Panc1 (cell line): ENCODE measurements around the gene HTRA3. TPM values are rescaled to one million over a fixed set of nuclear protein-coding genes. Genes with fewer than 3 reads are reported as not detected.

Source experiments
- ATAC-seq: fragments of 200-7000 bp; cut with Tn5 transposase; 2 replicates; pipeline ENCODE4 v1.9.1; 2020; ENCODE audit warnings: mild to moderate bottlenecking, moderate library complexity
- BruUV-seq: library from RNA; stranded (reverse); fragments of 400-500 nt; replicated peaks from 2 replicates; lab custom pipeline; 2021; lab: Mats Ljungman, UMichigan
- CTCF ChIA-PET: fragments of 300-600 bp; sonication (Branson Sonifier 250); formaldehyde crosslinking; loops from one replicate; lab custom pipeline; 2022; ENCODE audit warnings: antibody characterized with exemption; lab: Charles Lee
- POLR2A ChIA-PET: fragments of 300-600 bp; sonication (Branson Sonifier 250); formaldehyde crosslinking; loops from one replicate; lab custom pipeline; 2022; ENCODE audit warnings: antibody characterized with exemption; lab: Charles Lee
- DNase-seq: peaks from one replicate; pipeline ENCODE4 v3.0.0-alpha.2; 2010; ENCODE audit warnings: low read depth, low spot score
- H3K27ac ChIP-seq: 2 replicates; pipeline ENCODE4 v1.5.1; 2011; ENCODE audit warnings: mild to moderate bottlenecking, low read length, inconsistent platforms
- H3K27me3 ChIP-seq: fragments of 200-500 bp; sonication (Bioruptor generic); 2 replicates; pipeline ENCODE4 v1.6.0; 2014; ENCODE audit warnings: low read length, inconsistent platforms; ENCODE audit not compliant: control insufficient read depth, insufficient read depth
- H3K36me3 ChIP-seq: fragments of 200-500 bp; sonication (Bioruptor generic); 2 replicates; pipeline ENCODE4 v1.5.1; 2014; ENCODE audit warnings: inconsistent platforms, mild to moderate bottlenecking, low read length, moderate library complexity; ENCODE audit not compliant: control insufficient read depth, insufficient read depth
- H3K4me1 ChIP-seq: 2 replicates; pipeline ENCODE4 v1.5.1; 2011; ENCODE audit warnings: inconsistent platforms, mild to moderate bottlenecking, low read length, moderate library complexity; ENCODE audit not compliant: control insufficient read depth, insufficient read depth
- H3K4me3 ChIP-seq, 2 experiments: 2 replicates each; pipeline ENCODE4 v1.5.1; 2011 to 2012; ENCODE audit warnings: low read depth in 2 of 2, low read length in 2 of 2, mild to moderate bottlenecking in 2 of 2, inconsistent platforms in 1 of 2, moderate library complexity in 1 of 2
- H3K9me3 ChIP-seq: fragments of 200-500 bp; sonication (Bioruptor generic); 2 replicates; pipeline ENCODE4 v1.5.1; 2014; ENCODE audit warnings: low read depth, mild to moderate bottlenecking, inconsistent platforms, low read length, moderate library complexity; ENCODE audit not compliant: control insufficient read depth, insufficient read depth
- POLR2AphosphoS5 ChIP-seq: IDR thresholded peaks from 2 replicates; pipeline ENCODE4 v1.6.1; 2012; ENCODE audit warnings: mild to moderate bottlenecking, low read depth, low read length, moderate library complexity
- SIN3A ChIP-seq: IDR thresholded peaks from 2 replicates; pipeline ENCODE4 v1.6.1; 2012; ENCODE audit warnings: low read depth, mild to moderate bottlenecking, low read length, moderate library complexity, borderline replicate concordance; ENCODE audit not compliant: insufficient read depth
- TCF7L2 ChIP-seq: IDR thresholded peaks from 2 replicates; pipeline ENCODE4 v1.6.1; 2011; ENCODE audit warnings: mild to moderate bottlenecking, low read depth, low read length, inconsistent platforms
- in situ Hi-C: cut with HindIII; loops from 2 replicates; pipeline ENCODE4 v1.10.0; 2016; ENCODE audit warnings: low sequenced_read_pairs, low pct_unique_long_range_greater_than_20kb
- intact Hi-C: fragments of 100-400 bp; cut with micrococcal nuclease; formaldehyde crosslinking; loops from one replicate; pipeline ENCODE4 v1.10.0; 2022; ENCODE audit not compliant: unreplicated experiment
- total RNA-seq: library from RNA; stranded (reverse); gene quantifications from one replicate; pipeline ENCODE4 v1.2.1, GENCODE V29; 2021; ENCODE audit not compliant: unreplicated experiment
- TF ChIP-seq, protein P1 (sequence below): fragments of 450-650 bp; IDR thresholded peaks from 2 replicates; pipeline ENCODE4 v1.5.1; 2017; ENCODE audit warnings: mild to moderate bottlenecking
- TF ChIP-seq, protein P2 (sequence below), 2 experiments: IDR thresholded peaks; 2 replicates each; pipeline ENCODE4 v1.6.1; 2011 to 2012; ENCODE audit warnings: low read depth in 2 of 2, control low read depth in 1 of 2, low read length in 1 of 2, mild to moderate bottlenecking in 1 of 2, moderate library complexity in 1 of 2; ENCODE audit not compliant: insufficient read depth in 1 of 2

HTRA3 gene
- total RNA-seq, 1 experiment from 2014 or later = 0.98 TPM

DNA sequence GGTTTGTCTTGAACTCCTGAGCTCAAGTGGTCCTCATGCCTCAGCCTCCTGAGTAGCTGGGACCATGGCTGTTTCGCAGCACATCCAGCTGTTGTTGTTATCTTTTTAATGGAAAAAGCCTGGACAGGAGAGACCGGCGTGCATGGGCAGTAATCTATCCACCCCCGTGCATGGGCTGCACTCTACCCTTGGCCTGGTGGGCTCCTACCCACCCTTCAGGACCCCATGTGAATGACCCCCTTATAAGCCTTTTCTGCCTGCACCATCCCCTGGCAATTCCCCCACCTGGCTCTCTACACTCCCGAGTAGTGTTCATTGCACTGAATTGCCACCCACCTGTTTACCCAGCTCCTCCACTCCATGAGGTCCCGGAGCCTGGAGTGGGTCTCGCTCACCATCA is 18.9 kb upstream of the HTRA3 start:
- no peak for TF ChIP-seq SIN3A
- TF ChIP-seq, protein P1, sequence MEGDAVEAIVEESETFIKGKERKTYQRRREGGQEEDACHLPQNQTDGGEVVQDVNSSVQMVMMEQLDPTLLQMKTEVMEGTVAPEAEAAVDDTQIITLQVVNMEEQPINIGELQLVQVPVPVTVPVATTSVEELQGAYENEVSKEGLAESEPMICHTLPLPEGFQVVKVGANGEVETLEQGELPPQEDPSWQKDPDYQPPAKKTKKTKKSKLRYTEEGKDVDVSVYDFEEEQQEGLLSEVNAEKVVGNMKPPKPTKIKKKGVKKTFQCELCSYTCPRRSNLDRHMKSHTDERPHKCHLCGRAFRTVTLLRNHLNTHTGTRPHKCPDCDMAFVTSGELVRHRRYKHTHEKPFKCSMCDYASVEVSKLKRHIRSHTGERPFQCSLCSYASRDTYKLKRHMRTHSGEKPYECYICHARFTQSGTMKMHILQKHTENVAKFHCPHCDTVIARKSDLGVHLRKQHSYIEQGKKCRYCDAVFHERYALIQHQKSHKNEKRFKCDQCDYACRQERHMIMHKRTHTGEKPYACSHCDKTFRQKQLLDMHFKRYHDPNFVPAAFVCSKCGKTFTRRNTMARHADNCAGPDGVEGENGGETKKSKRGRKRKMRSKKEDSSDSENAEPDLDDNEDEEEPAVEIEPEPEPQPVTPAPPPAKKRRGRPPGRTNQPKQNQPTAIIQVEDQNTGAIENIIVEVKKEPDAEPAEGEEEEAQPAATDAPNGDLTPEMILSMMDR = no peak
- TF ChIP-seq, protein P2, sequence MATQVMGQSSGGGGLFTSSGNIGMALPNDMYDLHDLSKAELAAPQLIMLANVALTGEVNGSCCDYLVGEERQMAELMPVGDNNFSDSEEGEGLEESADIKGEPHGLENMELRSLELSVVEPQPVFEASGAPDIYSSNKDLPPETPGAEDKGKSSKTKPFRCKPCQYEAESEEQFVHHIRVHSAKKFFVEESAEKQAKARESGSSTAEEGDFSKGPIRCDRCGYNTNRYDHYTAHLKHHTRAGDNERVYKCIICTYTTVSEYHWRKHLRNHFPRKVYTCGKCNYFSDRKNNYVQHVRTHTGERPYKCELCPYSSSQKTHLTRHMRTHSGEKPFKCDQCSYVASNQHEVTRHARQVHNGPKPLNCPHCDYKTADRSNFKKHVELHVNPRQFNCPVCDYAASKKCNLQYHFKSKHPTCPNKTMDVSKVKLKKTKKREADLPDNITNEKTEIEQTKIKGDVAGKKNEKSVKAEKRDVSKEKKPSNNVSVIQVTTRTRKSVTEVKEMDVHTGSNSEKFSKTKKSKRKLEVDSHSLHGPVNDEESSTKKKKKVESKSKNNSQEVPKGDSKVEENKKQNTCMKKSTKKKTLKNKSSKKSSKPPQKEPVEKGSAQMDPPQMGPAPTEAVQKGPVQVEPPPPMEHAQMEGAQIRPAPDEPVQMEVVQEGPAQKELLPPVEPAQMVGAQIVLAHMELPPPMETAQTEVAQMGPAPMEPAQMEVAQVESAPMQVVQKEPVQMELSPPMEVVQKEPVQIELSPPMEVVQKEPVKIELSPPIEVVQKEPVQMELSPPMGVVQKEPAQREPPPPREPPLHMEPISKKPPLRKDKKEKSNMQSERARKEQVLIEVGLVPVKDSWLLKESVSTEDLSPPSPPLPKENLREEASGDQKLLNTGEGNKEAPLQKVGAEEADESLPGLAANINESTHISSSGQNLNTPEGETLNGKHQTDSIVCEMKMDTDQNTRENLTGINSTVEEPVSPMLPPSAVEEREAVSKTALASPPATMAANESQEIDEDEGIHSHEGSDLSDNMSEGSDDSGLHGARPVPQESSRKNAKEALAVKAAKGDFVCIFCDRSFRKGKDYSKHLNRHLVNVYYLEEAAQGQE (IDR thresholded peaks at IDR 0.05; ENCODE audit: insufficient read depth in 1 of 2, low read depth in 2 of 2, low read length in 1 of 2) = no peak
- no peak for TF ChIP-seq POLR2AphosphoS5
- TF ChIP-seq TCF7L2 = no peak
- in situ Hi-C loops = no loop called here
- Histone ChIP-seq H3K4me3 (no peak overlapping the region), H3K27me3 (no peaks in the 10 kb centered on the region), H3K9me3 (no peaks in the 10 kb centered on the region), H3K27ac (no peak overlapping the region), H3K4me1 (no peaks in the 10 kb centered on the region), H3K36me3 (no peaks in the 10 kb centered on the region)
- CTCF ChIA-PET = no interaction called here
- BruUV-seq = no TSS peak
- DNase-seq = no peak
- intact Hi-C loops = no loop called here
- ATAC-seq = no peak
- POLR2A ChIA-PET = no interaction called here

DNA sequence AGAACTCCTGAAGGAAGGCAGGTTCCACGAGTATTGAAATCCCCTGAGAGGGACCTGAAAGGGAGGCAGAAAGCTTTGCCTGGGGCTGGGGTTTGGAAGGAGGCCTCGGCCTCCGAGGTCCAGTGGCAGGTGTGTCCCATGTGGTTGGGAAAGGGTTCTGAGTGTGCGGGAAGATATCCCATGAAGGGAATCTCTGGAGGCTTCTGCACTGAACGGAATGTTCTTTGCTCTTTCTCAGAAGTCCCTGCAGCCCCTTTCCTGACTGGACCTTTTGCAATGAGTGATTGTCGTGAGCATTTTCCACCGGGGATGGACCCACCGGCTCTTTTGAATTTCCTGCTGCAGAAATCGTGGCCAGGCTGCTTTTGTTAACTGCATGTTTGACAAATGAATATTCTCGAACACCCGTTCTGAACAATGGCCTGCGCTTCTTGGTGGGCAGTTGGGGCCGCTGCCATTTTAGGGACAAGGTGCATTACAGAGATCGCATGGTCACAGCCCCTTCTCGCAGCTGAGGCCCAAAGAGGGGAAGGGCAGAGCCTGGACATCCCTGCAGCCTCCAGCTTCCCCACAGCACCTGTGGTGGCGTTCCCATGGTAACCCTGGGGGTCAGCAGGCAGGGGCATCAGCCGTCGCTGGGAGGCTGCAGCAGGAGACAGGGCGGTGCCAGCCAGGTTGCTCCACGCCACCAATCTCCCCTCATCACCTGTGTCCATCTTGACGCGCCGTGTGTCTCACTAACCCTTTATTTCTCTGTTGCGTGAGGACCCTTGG is 18.3 kb upstream of the HTRA3 start:
- TF ChIP-seq SIN3A (no peak), TCF7L2 (no peak), POLR2AphosphoS5 (no peak)
- TF ChIP-seq, protein P2 (IDR thresholded peaks at IDR 0.05; ENCODE audit: insufficient read depth in 1 of 2, low read depth in 2 of 2, low read length in 1 of 2) = no peak
- TF ChIP-seq, protein P1 = no peak
- no peak for ATAC-seq
- H3K27ac ChIP-seq = no peak overlapping the region
- intact Hi-C loops (no loop called here), in situ Hi-C loops (no loop called here)
- no peaks in the 10 kb centered on the region for H3K27me3 ChIP-seq
- no peak overlapping the region for H3K4me3 ChIP-seq
- DNase-seq = no peak
- no peaks in the 10 kb centered on the region for H3K9me3 ChIP-seq
- ChIA-PET CTCF (no interaction called here), POLR2A (no interaction called here)
- no TSS peak for BruUV-seq
- no peaks in the 10 kb centered on the region for H3K36me3 ChIP-seq
- no peaks in the 10 kb centered on the region for H3K4me1 ChIP-seq
